GM21737 (cell line): ENCODE results near the gene ZNF837.
"Not testable (repeated sequence)": the region's sequence is repeated elsewhere in the genome, so short reads cannot be mapped to it uniquely, and the experiment has no call there.

Experiments used
- ATAC-seq: cut with Tn5 transposase; IDR thresholded peaks from one replicate; pipeline ENCODE4 v1.9.1; 2021; ENCODE audit warnings: mild to moderate bottlenecking, moderate library complexity; ENCODE audit not compliant: unreplicated experiment

The ZNF837 gene

DNA sequence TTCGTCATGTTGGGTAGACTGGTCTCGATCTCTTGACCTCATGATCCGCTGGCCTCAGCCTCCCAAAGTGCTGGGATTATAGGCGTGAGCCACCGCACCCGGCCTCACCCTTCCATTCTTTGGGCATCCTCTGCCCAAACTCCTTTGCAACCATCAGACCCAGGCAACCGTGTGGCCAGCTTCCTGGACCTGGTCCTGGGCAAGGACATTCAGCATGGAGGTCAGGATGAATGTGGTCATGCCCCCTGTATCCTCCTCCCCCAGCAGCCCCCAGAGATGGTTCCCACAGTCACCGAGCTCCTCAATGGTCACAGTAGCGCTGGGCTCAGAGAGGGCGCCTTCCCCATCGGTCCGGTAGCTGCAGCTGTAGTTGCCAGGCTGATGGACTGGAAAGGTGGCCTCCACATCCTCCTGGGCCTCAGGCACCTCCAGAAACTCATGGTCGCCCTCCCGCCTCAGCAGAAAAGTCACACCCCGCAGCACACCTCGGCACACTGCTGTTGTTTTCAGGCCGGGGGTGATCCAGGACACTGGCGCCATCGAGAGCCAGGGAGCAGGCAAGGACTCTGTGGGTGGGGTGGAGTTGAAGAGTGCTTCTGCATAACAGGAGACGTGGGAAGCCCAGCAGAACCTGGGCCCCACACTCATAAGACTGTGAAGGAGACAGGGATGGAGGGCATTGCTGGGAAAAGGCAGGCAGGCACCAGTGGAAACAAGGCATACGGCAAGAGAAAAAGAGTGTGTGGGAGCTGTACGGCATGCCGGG lies 28.7 kb downstream of the ZNF837 start:
- no peak for ATAC-seq

GRCh38 chr19:58351558-58351878 lies 29.3 kb downstream of the ZNF837 start:
- no peak for ATAC-seq

DNA sequence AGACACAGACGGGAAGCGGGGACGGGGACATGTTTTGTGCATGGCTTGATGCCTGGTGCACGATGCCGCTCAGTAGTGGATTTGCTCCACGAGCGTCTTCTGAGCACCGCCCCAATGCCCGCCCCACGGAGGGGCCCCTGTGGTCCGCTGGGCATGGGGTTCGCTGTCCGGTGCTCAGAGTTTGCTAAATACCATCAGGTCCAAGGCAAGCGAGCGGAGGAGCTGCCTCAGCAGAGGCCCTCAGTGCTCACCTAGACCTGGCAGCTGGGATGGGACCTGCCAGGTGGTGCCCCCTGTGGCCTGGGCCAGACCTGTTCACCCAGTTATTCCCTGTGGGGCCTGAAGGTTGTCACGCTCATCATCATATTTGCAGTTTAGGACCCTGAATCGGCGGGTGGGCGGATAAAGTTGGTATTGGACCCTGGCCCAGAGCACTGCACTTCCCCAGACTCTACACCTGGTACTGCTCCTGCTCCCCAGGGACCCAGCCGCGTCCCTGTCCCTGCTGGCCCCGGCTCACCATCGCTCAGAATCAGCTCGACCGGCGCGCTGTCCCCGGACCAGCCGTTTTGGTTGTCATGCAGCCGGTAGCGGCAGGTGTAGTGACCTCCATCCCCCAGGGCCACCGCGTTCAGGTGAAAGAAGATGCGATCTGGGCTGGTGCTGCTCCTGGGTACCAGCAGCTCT lies 29.8 kb downstream of the ZNF837 start:
- ATAC-seq = no peak

DNA sequence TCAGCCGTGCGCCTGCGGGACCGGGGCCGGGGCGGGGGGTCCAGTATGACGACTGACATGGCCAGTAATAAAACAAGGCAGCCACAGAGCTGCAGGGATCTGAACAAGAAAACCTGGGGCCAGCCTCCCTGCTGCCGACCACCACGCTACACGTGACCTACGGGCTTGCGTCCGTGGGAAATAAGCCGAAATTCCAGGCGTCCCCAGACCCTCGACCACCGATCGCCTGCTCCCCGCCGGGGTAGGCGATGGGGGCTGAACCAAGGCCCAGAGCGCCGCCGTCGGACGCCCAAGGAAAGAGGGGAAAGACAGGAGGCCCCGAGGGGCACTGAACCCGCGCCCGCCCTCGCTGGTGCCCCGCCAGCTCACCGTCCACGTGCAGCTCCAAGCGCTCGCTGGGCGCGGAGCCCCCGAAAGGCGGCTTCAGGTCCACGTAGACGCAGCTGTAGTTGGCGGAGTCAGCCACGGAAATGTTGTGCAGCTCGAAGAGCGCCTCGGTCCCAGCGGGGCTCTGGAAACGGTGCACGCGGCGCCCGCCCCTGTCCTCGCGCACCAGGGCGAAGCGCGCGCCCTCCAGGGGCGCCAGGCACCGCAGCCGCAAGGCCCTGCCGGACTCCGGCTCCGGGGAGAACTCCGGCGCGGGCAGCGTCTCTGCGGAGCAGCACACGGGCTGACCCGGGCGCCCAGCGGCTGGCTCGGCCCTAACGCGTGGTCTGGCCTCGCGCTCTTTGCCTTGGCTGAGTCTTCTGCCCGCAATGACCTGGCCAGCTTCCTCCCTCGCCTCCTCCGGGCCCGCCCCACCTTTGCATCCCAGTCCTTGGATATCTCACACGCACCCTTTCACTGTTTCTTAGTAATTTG lies 30.6 kb downstream of the ZNF837 start:
- no peak for ATAC-seq

DNA sequence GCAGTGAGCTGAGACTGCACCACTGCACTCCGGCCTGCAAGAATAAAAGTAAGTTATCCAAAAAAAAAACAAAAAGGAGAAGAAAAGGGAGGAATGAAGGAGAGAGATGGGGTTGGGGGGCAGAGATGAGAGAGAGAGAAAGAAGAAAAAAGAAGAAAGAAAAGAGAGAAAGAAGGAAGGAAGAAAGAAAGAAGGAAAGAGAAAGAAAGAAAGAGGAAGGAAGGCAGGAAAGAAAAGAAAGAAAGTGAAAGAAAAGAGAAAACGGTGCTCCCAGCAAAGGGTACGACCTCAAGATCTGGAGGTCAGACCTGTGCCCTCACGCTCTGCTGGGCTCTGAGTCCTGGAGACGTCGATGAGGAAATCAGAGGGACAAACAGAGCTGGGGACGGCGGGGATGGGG lies 31.2 kb downstream of the ZNF837 start:
- no peak for ATAC-seq

DNA sequence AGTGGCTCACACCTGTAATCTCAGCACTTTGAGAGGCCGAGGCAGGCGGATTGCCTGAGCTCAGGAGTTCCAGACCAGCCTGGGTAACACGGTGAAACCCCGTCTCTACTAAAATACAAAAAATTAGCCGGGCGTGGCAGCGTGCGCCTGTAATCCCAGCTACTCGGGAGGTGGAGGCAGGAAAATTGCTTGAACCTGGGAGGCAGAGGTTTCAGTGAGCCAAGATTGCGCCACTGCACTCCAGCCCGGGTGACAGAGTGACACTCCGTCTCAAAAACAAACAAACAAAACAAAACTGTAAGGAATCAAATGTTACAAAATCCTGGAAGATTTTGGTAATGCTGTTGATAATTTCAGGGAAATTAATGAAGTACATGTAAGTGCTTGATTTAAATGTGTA lies 32.8 kb downstream of the ZNF837 start:
- not testable (repeated sequence) for ATAC-seq

DNA sequence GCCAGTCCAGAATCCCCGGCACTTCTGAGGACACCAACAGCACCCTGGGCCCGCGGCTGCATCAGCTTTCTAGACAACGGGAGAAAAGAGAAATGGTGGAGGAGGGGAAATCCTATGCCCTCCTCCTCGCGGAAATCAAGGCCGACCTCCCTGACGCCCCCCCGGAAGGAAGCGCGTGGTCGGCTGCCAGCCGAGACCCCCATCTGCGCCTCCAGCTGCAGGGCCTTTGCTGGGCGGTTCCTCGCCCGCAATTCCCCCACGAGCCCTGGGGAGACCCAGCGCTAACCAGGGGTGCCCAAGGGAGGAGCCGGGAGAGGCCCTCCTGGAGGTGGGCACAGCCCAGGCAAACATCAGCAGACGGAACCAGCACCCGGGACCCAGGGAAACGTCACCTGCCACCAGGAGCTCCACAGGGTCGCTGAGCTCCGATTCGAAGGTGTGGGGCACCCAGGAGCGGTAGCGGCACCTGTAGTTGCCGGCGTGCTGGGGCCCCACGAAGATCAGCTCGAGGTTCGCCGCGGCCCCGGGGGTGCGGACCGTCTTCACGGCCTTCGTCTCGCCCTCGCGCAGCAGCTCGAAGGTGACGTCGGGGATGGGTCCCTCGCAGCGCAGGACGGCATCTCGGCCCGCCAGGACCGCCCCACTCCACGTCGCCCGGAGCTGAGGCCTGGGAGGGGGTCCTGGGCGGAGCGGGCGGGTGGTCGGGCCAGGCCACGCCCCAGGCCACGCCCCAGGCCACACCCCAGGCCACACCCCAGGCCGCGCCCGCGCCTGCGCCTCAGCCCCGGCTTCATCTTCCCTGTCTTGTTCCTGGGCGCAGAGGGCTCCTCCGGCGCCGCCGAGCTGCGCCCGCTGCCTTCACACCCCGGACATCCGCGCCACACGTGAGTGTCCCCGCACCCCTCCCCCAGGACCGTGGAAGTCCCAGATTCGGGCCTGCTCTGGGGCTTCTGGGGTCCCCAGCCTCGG lies 33.6 kb downstream of the ZNF837 start:
- peak; percentile 82 for ATAC-seq

- ATAC-seq = no peak
Observed at GRCh38 chr19:58345558-58345957, 35.3 kb downstream of the ZNF837 start.

- ATAC-seq = no peak
Observed at GRCh38 chr19:58338825-58339558, 41.8 kb downstream of the ZNF837 start.

DNA sequence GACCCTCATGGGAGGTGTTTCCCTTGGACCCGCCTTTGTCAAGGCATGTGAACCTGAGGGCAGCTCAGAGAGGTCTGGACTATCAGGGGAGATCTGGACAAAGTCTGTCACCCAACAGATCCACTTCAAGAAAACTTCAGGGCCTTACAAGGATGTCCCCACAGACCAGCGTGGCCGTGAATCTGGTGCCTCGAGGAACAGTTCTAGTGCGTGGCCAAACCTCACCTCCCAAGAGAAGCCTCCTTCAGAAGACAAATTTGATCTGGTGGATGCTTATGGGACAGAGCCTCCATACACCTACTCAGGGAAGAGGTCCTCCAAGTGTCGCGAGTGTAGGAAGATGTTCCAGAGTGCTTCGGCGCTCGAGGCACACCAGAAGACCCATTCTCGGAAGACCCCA lies 42.5 kb downstream of the ZNF837 start:
- ATAC-seq = no peak

GRCh38 chr19:58336820-58337219 lies 44.0 kb downstream of the ZNF837 start:
- ATAC-seq = no peak

- no peak for ATAC-seq
Observed at GRCh38 chr19:58336216-58336615, 44.6 kb downstream of the ZNF837 start.

- no peak for ATAC-seq
Observed at GRCh38 chr19:58335630-58336029, 45.2 kb downstream of the ZNF837 start.

DNA sequence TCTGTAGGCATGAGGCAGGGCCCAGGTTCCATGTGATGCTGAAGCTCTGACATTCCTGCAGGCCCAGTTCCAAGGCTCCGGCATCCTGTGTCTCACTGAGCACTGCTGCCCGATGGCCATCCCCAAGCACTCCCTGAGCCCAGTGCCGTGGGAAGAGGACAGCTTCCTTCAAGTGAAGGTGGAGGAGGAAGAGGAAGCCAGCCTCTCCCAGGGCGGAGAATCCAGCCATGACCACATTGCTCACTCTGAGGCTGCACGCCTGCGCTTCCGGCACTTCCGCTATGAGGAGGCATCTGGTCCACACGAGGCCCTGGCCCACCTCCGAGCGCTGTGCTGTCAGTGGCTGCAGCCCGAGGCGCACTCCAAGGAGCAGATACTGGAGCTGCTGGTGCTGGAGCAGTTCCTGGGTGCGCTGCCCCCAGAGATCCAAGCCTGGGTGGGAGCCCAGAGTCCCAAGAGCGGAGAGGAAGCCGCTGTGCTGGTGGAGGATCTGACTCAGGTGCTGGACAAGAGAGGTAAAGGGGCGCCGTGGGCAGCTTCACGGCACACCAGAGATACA lies 46.1 kb downstream of the ZNF837 start:
- ATAC-seq = no peak

DNA sequence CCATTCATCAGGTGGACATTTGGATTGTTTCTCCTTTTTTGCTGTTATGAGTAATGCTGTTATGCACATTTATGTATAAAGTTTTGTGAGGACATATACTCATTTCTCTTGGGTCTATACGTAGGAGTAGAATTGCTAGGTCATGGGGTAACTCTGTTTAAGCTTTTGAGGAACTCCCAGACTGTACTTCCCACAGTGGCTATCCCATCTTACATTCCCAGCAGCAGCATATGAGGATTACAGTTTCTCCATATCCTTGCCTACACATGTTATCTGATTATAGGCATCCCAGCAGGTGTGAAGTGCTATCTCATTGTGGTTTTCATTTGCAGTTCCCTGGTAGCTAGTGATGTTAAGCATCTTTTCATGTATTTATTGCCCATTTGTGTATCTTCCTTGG lies 48.1 kb downstream of the ZNF837 start:
- no peak for ATAC-seq

DNA sequence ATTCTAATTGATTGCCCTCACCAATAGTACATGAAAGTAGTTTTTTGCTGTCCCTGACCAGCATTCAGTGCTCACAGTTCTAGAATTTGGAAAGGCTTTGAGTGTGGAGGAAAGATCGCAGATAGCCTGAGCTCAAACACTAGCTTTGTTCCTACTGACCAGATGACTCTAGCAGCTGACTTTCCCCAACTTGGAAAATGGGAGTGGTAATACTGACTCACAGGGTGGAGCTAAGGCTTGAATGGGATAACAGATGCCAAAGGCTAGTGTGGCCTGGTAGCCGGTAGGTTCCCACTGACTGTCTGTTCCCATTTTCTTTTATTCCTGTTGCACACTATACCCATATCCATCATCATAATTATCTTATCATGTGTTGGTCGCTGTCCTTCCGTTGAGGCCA lies 50.4 kb downstream of the ZNF837 start:
- ATAC-seq = no peak

DNA sequence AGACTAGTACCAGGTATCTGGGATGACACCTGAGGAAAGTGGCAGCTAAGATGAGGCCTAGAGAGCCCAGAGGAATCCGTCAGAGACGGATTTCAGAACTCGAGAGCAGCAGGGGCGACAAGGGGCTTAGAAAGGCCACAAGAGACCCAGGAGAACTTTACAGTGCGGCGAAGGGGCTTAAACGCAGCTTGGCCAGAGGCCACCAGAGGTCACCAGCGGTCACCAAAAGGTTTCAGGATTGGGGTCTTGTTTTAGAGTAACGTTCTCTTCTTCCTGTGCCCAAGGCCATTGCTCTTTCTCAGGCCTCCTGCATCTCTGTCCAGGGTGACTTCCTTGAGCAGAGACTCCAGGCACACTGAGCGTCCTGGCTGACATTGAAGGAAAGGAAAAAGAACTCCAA lies 51.8 kb downstream of the ZNF837 start:
- no peak for ATAC-seq

- ATAC-seq = peak; percentile 89
Observed at GRCh38 chr19:58326914-58327726, 53.7 kb downstream of the ZNF837 start, which contains the start of gene ZSCAN22. Gene ZSCAN22 (plus strand): TSS chr19:58326994. CDS start chr19:58334803, 7,809 bp downstream.

DNA sequence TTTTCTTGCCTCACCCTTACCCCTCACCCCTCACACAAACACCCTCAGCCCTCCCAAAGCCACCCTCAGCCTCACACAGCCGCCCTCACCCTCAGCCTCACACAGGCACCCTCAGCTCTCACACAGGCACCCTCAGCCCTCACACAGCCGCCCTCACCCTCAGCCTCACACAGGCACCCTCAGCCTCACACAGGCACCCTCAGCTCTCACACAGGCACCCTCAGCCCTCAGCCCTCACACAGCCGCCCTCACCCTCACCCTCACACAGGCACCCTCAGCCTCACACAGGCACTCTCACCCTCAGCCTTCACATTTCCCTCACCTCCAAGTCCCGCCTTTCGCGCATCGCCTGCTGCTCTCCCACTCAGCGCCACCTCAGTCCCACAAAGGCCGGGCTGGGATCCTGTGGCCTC lies 54.3 kb downstream of the ZNF837 start:
- no peak for ATAC-seq
